ENCODE measurements around the gene SEC14L3. TPM values are rescaled to one million over a fixed set of nuclear protein-coding genes. Genes with fewer than 3 reads are reported as not detected.

The SEC14L3 gene
- total RNA-seq, 2 donors from 2014 or later, result not detected

DNA sequence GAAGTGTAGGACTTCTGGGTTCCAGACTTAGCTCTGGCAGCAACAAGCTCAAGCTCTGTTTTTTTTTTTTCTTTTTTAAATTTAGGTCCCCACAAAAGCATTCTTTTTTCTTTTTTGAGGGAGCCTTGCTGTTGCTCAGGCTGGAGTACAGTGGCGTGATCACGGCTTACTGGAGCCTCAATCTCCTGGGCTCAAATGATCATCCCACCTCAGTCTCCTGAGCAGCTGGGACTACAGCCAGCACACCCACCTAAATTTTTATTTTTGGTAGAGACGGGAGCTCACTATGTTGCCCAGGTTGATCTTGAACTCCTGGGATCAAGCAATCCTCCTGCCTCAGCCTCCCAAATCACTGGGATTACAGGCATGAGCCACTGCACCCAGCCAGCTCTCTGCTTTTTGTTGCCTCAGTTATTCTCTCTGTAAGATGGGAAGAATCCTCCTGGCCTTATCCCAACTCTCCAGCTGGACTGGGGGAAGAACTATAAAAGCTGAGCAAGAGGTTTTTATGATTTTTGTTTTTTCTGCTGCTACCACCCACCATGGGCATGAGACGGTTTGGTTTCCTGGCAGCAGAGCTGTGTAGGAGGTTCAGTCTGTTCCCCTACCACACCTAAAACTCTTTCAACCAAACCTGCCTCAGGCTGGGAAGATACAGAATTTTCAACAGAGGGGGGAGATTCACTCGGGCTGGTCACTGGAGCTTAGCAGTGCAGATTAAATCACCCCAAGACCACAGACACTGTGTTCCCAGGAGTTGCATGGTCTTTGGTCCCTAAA lies 57.9 kb downstream of the SEC14L3 start:
- Histone ChIP-seq H3K27me3 (no peaks in the 10 kb centered on the region), H3K4me1 (peaks cover 5% of the 10 kb centered on the region), H3K9me3 (no peaks in the 10 kb centered on the region), H3K27ac (no peak overlapping the region), H3K36me3 (replicated peaks in 1 of 2; ENCODE audit: insufficient read depth in 1 of 2, low read depth in 2 of 2) (peaks cover 0 to 2% of the 10 kb centered on the region in 2 donors), H3K4me3 (no peak overlapping the region)
- WGBS, 2 donors, result 89 to 90% methylated on average over 5 of the region's 5 CpGs
- no peak for ATAC-seq
- DNase-seq, result no peak
- intact Hi-C loops (cut with DNase I), result no loop called here
- TF ChIP-seq POLR2A (IDR thresholded peaks at IDR 0.05), result no peak
- TF ChIP-seq CTCF (IDR thresholded peaks at IDR 0.05), result no peak

- intact Hi-C loops (cut with DNase I), result no loop called here
- no peaks in the 10 kb centered on the region for H3K27me3 ChIP-seq
- H3K9me3 ChIP-seq, result no peaks in the 10 kb centered on the region
- peaks cover 0 to 2% of the 10 kb centered on the region in 2 donors for H3K36me3 ChIP-seq (replicated peaks in 1 of 2; ENCODE audit: insufficient read depth in 1 of 2, low read depth in 2 of 2)
- 86 to 92% methylated on average over 4 of the region's 4 CpGs for WGBS, 2 donors
- DNase-seq, result no peak
- no peak overlapping the region for H3K4me3 ChIP-seq
- ATAC-seq, result no peak
- TF ChIP-seq POLR2A (IDR thresholded peaks at IDR 0.05) (no peak), CTCF (IDR thresholded peaks at IDR 0.05) (no peak)
- H3K4me1 ChIP-seq, result no peaks in the 10 kb centered on the region
- no peak overlapping the region for H3K27ac ChIP-seq
Observed at GRCh38 chr22:30413001-30413400, 58.8 kb downstream of the SEC14L3 start.

DNA sequence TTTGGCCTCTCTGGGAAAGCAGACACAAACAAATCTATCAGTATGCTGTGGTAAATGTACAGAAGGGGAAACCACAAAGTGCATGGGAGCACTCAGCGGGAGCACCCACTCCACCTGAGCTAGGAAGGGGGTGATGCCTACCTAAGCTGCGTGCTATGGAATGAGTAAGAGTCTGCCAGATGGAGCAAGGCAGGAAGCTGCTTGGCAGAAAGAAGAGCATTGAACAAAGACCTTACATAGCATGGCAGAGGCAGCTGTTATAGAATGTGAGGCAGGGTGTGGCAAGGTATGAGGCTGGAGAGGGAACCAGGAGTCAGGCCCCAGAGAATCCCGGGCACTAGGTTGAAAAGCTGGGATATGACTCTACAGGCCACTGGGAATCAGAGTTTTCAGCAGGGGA lies 60.0 kb downstream of the SEC14L3 start:
- no peaks in the 10 kb centered on the region for H3K36me3 ChIP-seq (replicated peaks in 1 of 2; ENCODE audit: insufficient read depth in 1 of 2, low read depth in 2 of 2)
- intact Hi-C loops (cut with DNase I), result no loop called here
- TF ChIP-seq CTCF (IDR thresholded peaks at IDR 0.05), result no peak
- no peak for TF ChIP-seq POLR2A (IDR thresholded peaks at IDR 0.05)
- H3K27ac ChIP-seq, result no peak overlapping the region
- no peaks in the 10 kb centered on the region for H3K27me3 ChIP-seq
- no peaks in the 10 kb centered on the region for H3K9me3 ChIP-seq
- ATAC-seq (no peak), DNase-seq (no peak)
- H3K4me1 ChIP-seq, result no peaks in the 10 kb centered on the region
- WGBS, 2 donors, result 87 to 92% methylated on average over 3 of the region's 3 CpGs
- H3K4me3 ChIP-seq, result no peak overlapping the region

Small RNA genes lying within 50 kb of the gene (small RNA-seq; reads per million reads assigned to genes)
- gene AC004832.3, result not detected
- not detected for gene RNU6-564P

Other genes with a start within 250 kb of the SEC14L3 start
- 1 to 10 TPM in 1 of 2 donors, under 1 TPM in 1; 0.52 to 1.3 TPM for gene LIF, start 225.3 kb downstream of the SEC14L3 start, total RNA-seq
- gene OSM, start 205.2 kb downstream of the SEC14L3 start, total RNA-seq, result not detected
- gene CASTOR1, start 182.5 kb downstream of the SEC14L3 start, total RNA-seq, result 10 to 100 TPM in 1 of 2 donors, 1 to 10 TPM in 1; 4.2 to 21.4 TPM
- gene TBC1D10A, start 145.1 kb downstream of the SEC14L3 start, total RNA-seq, result 10 to 100 TPM in 1 of 2 donors, 1 to 10 TPM in 1; 4.3 to 15.0 TPM
- 10 to 100 TPM; 30.6 to 77.1 TPM for gene SF3A1, start 115.1 kb downstream of the SEC14L3 start, total RNA-seq
- gene CCDC157, start 115.0 kb downstream of the SEC14L3 start, total RNA-seq, result 10 to 100 TPM in 1 of 2 donors, 1 to 10 TPM in 1; 3.1 to 10.5 TPM
- gene RNF215, start 84.6 kb downstream of the SEC14L3 start, total RNA-seq, result 10 to 100 TPM; 13.8 to 14.0 TPM
- 1 to 10 TPM in 1 of 2 donors, under 1 TPM in 1; 0.33 to 3.9 TPM for gene SEC14L2, start 75.0 kb downstream of the SEC14L3 start, total RNA-seq
- 10 to 100 TPM in 1 of 2 donors, 1 to 10 TPM in 1; 9.9 to 18.5 TPM for gene MTFP1, start 46.2 kb downstream of the SEC14L3 start, total RNA-seq
- under 1 TPM in 1 of 2 donors, not detected in 1; 0.66 TPM for gene SEC14L4, start 33.7 kb upstream of the SEC14L3 start, total RNA-seq
- gene SEC14L6, start 74.7 kb upstream of the SEC14L3 start, total RNA-seq, result 1 to 10 TPM in 1 of 2 donors, under 1 TPM in 1; 0.99 to 2.1 TPM
- gene GAL3ST1, start 102.6 kb upstream of the SEC14L3 start, total RNA-seq, result 10 to 100 TPM in 1 of 2 donors, 1 to 10 TPM in 1; 3.4 to 13.8 TPM
- gene PES1, start 119.9 kb upstream of the SEC14L3 start, total RNA-seq, result 10 to 100 TPM; 45.5 to 50.1 TPM
- gene TCN2, start 135.2 kb upstream of the SEC14L3 start, total RNA-seq, result 10 to 100 TPM; 14.8 to 16.3 TPM
- 1 to 10 TPM in 1 of 2 donors, under 1 TPM in 1; 0.99 to 3.4 TPM for gene SLC35E4, start 163.8 kb upstream of the SEC14L3 start, total RNA-seq
- gene DUSP18, start 195.9 kb upstream of the SEC14L3 start, total RNA-seq, result 10 to 100 TPM in 1 of 2 donors, 1 to 10 TPM in 1; 2.3 to 19.1 TPM
- gene OSBP2, start 222.9 kb upstream of the SEC14L3 start, total RNA-seq, result 1 to 10 TPM; 2.3 to 3.0 TPM